Lower leg skin (tissue), 4 donors: ENCODE measurements around the gene AUTS2. TPM values are rescaled to one million over a fixed set of nuclear protein-coding genes. Genes with fewer than 3 reads are reported as not detected.

Source experiments
- DNase-seq, 2 donors: peaks; one replicate each; pipeline ENCODE4 v3.0.0-alpha.2; 2019; ENCODE audit warnings: low spot score in 2 of 2
- H3K4me3 ChIP-seq: fragments of 200-600 bp; sonication (generic); 2 replicates; pipeline ENCODE4 v1.5.1; 2017; ENCODE audit warnings: mild to moderate bottlenecking, low read depth; ENCODE audit not compliant: poor library complexity, severe bottlenecking
- CTCF ChIP-seq, 3 donors: fragments of 450-650 bp; IDR thresholded peaks; one replicate each; pipeline ENCODE4 v1.5.1; 2016; ENCODE audit warnings: antibody characterized with exemption in 3 of 3, mild to moderate bottlenecking in 3 of 3, moderate library complexity in 2 of 3
- POLR2A ChIP-seq, 2 donors: fragments of 450-650 bp; IDR thresholded peaks; one replicate each; pipeline ENCODE4 v1.6.1; 2016 to 2017; ENCODE audit warnings: antibody characterized with exemption in 2 of 2, mild to moderate bottlenecking in 1 of 2, moderate library complexity in 1 of 2
- whole genome bisulfite sequencing, 2 donors: methylation state at CpG; one replicate each; pipeline ENCODE4 v1.1.5; 2018; 5-methylcytosine and 5-hydroxymethylcytosine counted together
- intact Hi-C: fragments of 100-400 bp; cut with DNase I; formaldehyde crosslinking; loops from one replicate; pipeline ENCODE4 v1.15.0; 2023; ENCODE audit warnings: low total_unique reads
- total RNA-seq, 4 donors: library from RNA; depleted of rRNA; stranded (reverse); fragments of >200 nt; gene quantifications; one replicate each; pipeline ENCODE4 v1.1.0, GENCODE V29; 2016

AUTS2 gene
- total RNA-seq, 4 donors from 2014 or later: 30.8 to 41.9 (median 40.5) TPM

DNA sequence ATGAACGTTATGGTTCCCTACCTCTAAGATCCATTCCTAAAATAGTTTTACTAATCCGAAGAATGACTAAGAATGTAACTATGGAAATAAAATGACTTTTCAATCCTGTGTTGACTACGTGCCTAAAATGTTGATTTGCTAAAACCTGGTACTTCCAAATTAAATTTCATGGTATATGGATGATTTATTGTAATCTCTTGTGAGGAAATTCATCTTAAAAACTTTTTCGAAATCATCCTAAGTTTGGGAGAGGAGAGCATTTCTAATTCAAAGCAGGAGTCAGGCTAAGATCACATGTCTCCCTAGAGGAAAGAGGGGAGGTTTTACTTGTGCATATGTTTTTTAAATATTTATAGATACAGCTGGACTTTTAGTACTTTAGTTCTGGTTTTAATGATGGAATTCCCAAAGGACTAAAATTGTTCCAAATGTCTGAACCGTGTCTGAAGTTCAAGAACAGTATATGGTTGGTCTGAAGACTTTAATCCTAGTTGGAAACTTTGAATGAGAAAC is 483.9 kb downstream of the AUTS2 start:
- DNase-seq: no peak
- no peak overlapping the region for H3K4me3 ChIP-seq
- TF ChIP-seq POLR2A (IDR thresholded peaks at IDR 0.05) (no peak), CTCF (IDR thresholded peaks at IDR 0.05) (no peak)
- intact Hi-C loops: no loop called here
- WGBS, 2 donors: 56 to 57% methylated on average over 5 of the region's 5 CpGs

GRCh38 chr7:70091362-70091761 is 493.1 kb downstream of the AUTS2 start:
- WGBS, 2 donors: 87 to 98% methylated on average over 2 of the region's 2 CpGs
- no peak for DNase-seq
- TF ChIP-seq POLR2A (IDR thresholded peaks at IDR 0.05) (no peak), CTCF (IDR thresholded peaks at IDR 0.05) (no peak)
- H3K4me3 ChIP-seq: no peak overlapping the region
- intact Hi-C loops: no loop called here

GRCh38 chr7:70092314-70093204 is 494.3 kb downstream of the AUTS2 start:
- H3K4me3 ChIP-seq: no peak overlapping the region
- no peak for DNase-seq
- 48 to 52% methylated on average over 12 of the region's 12 CpGs for WGBS, 2 donors
- TF ChIP-seq POLR2A (IDR thresholded peaks at IDR 0.05): no peak
- intact Hi-C loops: no loop called here

GRCh38 chr7:70093205-70093904 is 495.1 kb downstream of the AUTS2 start:
- 75 to 78% methylated on average over 4 of the region's 4 CpGs for WGBS, 2 donors
- no peak overlapping the region for H3K4me3 ChIP-seq
- intact Hi-C loops: no loop called here
- DNase-seq: no peak
- TF ChIP-seq CTCF (IDR thresholded peaks at IDR 0.05) (no peak), POLR2A (IDR thresholded peaks at IDR 0.05) (no peak)

GRCh38 chr7:70094831-70095230 is 496.6 kb downstream of the AUTS2 start:
- TF ChIP-seq POLR2A (IDR thresholded peaks at IDR 0.05): no peak
- TF ChIP-seq CTCF (IDR thresholded peaks at IDR 0.05): no peak
- no peak for DNase-seq
- 56 to 67% methylated on average over 3 of the region's 3 CpGs for WGBS, 2 donors
- H3K4me3 ChIP-seq: no peak overlapping the region
- intact Hi-C loops: no loop called here

GRCh38 chr7:70097645-70098044 is 499.4 kb downstream of the AUTS2 start:
- intact Hi-C loops: no loop called here
- 86 to 89% methylated on average over 2 of the region's 2 CpGs for WGBS, 2 donors

More at GRCh38 chr7:70097645-70098044, 499.4 kb downstream of the AUTS2 start:
- TF ChIP-seq CTCF (IDR thresholded peaks at IDR 0.05) (no peak), POLR2A (IDR thresholded peaks at IDR 0.05) (no peak)
- no peak overlapping the region for H3K4me3 ChIP-seq
- DNase-seq: no peak
